GM18870 (cell line): ENCODE data around the gene MSI2.

Experiments used
- ATAC-seq: cut with Tn5 transposase; IDR thresholded peaks from one replicate; pipeline ENCODE4 v1.9.1; 2021; ENCODE audit warnings: moderate library complexity; ENCODE audit not compliant: unreplicated experiment

Gene MSI2

GRCh38 chr17:57531648-57532504, 275.6 kb downstream of the MSI2 start:
- ATAC-seq, result no peak

- ATAC-seq, result no peak
Measured at GRCh38 chr17:57532556-57532955, 276.2 kb downstream of the MSI2 start.

GRCh38 chr17:57532966-57533365, 276.6 kb downstream of the MSI2 start:
- no peak for ATAC-seq

GRCh38 chr17:57533684-57534305, 277.5 kb downstream of the MSI2 start:
- no peak for ATAC-seq

- ATAC-seq, result no peak
Measured at GRCh38 chr17:57534863-57535248, 278.5 kb downstream of the MSI2 start.

GRCh38 chr17:57535249-57535966, 279.1 kb downstream of the MSI2 start:
- ATAC-seq, result no peak

- no peak for ATAC-seq
Measured at GRCh38 chr17:57536289-57536688, 280.0 kb downstream of the MSI2 start.

- no peak for ATAC-seq
Measured at GRCh38 chr17:57536789-57537523, 280.6 kb downstream of the MSI2 start.

- no peak for ATAC-seq
Measured at GRCh38 chr17:57537524-57538410, 281.4 kb downstream of the MSI2 start.

GRCh38 chr17:57538736-57539456, 282.6 kb downstream of the MSI2 start:
- no peak for ATAC-seq

GRCh38 chr17:57539529-57540301, 283.4 kb downstream of the MSI2 start:
- ATAC-seq, result no peak

- no peak for ATAC-seq
Measured at GRCh38 chr17:57540596-57540995, 284.3 kb downstream of the MSI2 start.

- ATAC-seq, result no peak
Measured at GRCh38 chr17:57541049-57541448, 284.7 kb downstream of the MSI2 start.

- no peak for ATAC-seq
Measured at GRCh38 chr17:57541472-57542394, 285.4 kb downstream of the MSI2 start.

GRCh38 chr17:57542510-57542909, 286.2 kb downstream of the MSI2 start:
- no peak for ATAC-seq

GRCh38 chr17:57543230-57543629, 286.9 kb downstream of the MSI2 start:
- ATAC-seq, result no peak

- ATAC-seq, result no peak
Measured at GRCh38 chr17:57544401-57544800, 288.1 kb downstream of the MSI2 start.
